Activated naive CD8-positive, alpha-beta T cell treated with anti-CD3 and anti-CD28 coated beads for 36 hours (primary cell): ENCODE data around the gene MOB3C. TPM values are rescaled to one million over a fixed set of nuclear protein-coding genes. Genes with fewer than 3 reads are reported as not detected.

Experiments
- DNase-seq: peaks from one replicate; pipeline ENCODE4 v3.0.0; 2021
- H3K27ac Mint-ChIP-seq: one replicate; pipeline ENCODE4 v1.8.0; 2022; ENCODE audit warnings: mild to moderate bottlenecking, moderate library complexity, mixed read lengths
- H3K27me3 Mint-ChIP-seq: one replicate; pipeline ENCODE4 v1.8.0; 2022; ENCODE audit warnings: mild to moderate bottlenecking, mixed read lengths
- H3K36me3 Mint-ChIP-seq: one replicate; pipeline ENCODE4 v1.8.0; 2021; ENCODE audit warnings: mild to moderate bottlenecking, mixed read lengths
- H3K4me1 Mint-ChIP-seq: one replicate; pipeline ENCODE4 v1.8.0; 2021; ENCODE audit warnings: mixed read lengths
- H3K4me3 Mint-ChIP-seq: one replicate; pipeline ENCODE4 v1.8.0; 2022; ENCODE audit warnings: mild to moderate bottlenecking, moderate library complexity, mixed read lengths
- H3K9me3 Mint-ChIP-seq: one replicate; pipeline ENCODE4 v1.8.0; 2022; ENCODE audit warnings: mixed read lengths
- total RNA-seq, 2 experiments: library from RNA; stranded (reverse); gene quantifications; one replicate each; pipeline ENCODE4 v1.2.3, GENCODE V29; 2021

Gene MOB3C
- total RNA-seq, 2 experiments from 2014 or later, result 8.7 TPM

DNA sequence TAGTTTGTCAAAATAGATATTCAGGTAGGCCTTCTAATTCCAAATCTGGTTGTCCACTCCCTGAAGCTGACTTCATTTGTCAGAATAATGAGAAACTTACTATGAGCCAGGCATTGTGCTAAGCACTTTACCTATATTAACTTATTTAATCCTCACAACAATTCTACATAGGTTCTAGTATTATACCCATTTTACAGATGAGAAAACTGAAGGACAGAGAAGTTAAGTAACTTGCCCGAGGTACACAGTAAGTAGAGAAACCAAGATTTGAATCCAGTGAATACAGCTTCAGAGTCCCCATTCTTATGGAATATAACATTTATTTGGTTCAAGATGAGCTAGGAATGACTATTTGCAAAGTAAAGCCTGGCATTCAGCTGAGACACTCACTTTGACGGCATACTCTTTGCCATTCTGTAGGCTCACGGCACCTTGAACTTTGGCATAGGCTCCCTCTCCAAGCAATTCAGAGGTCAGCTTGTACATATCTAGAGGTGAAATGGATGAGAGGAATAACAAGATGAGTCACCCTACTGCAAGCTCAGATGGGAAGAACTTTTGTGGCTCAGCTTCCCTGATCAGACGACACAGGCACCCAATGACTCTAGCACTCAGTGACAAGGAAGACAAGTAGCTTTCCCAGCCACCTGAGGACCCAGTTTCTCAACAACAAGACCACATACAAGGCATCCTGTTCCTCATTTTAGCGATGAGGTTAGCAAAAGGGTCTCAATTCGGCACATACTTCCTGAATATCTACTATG is 36.3 kb downstream of the MOB3C start:
- Mint-ChIP-seq H3K4me1 (peaks cover 19% of the 10 kb centered on the region), H3K4me3 (no peak overlapping the region), H3K27me3 (no peaks in the 10 kb centered on the region), H3K27ac (no peak overlapping the region), H3K36me3 (peaks cover 27% of the 10 kb centered on the region), H3K9me3 (no peaks in the 10 kb centered on the region)
- DNase-seq, result no peak

- Mint-ChIP-seq H3K9me3 (no peaks in the 10 kb centered on the region), H3K27ac (no peak overlapping the region), H3K27me3 (no peaks in the 10 kb centered on the region), H3K36me3 (peaks cover 17% of the 10 kb centered on the region), H3K4me3 (no peak overlapping the region), H3K4me1 (peaks cover 19% of the 10 kb centered on the region)
- DNase-seq, result no peak
Measured at GRCh38 chr1:46577671-46578070, 38.9 kb downstream of the MOB3C start.

DNA sequence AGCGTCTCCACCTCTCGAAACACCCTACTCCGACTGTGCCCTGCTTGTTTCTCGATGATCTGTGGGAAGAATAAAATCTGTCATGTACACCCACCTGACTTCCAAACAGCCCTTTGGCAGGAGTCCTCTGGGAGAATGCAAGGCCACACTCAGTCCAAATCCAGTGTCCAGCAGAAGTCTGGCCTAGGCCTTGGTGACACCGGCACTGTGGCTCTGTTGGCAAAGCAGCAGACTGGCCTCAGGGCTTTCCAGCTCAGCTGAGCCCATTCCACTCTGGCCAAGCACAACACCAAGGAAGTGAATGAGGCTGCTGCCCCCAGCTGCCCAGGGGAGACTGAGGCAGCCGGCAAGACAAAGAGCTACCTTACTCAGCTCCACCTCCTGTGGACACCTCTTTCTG is 40.0 kb downstream of the MOB3C start:
- Mint-ChIP-seq H3K27me3 (no peaks in the 10 kb centered on the region), H3K4me3 (no peak overlapping the region), H3K27ac (no peak overlapping the region), H3K4me1 (peaks cover 9% of the 10 kb centered on the region), H3K36me3 (peaks cover 11% of the 10 kb centered on the region), H3K9me3 (no peaks in the 10 kb centered on the region)
- no peak for DNase-seq

- no peaks in the 10 kb centered on the region for H3K9me3 Mint-ChIP-seq
- no peak overlapping the region for H3K27ac Mint-ChIP-seq
Measured at GRCh38 chr1:46575778-46576177, 40.8 kb downstream of the MOB3C start.

DNA sequence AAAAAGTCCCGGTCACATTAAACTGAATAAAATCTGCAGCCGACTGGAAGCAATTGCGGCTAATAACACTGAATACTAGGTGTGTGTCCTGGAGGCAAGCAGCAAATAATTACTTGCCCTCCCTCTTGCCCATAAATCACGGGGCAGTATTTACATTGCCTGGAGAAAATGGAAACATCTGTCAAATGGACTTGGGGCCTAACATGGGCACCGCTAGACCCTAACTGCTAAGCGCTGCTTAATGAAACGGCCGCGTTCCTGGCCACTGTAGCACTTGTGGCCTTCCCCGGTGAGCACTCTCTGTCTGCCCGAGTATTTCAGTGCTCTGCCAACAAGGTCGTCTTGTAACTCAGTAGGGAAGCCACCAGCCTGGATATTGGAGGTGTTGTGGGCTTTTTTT is 41.3 kb downstream of the MOB3C start:
- no peaks in the 10 kb centered on the region for H3K27me3 Mint-ChIP-seq
- no peak overlapping the region for H3K4me3 Mint-ChIP-seq
- no peaks in the 10 kb centered on the region for H3K4me1 Mint-ChIP-seq
- H3K9me3 Mint-ChIP-seq, result no peaks in the 10 kb centered on the region
- peaks cover 1% of the 10 kb centered on the region for H3K36me3 Mint-ChIP-seq
- DNase-seq, result no peak
- no peak overlapping the region for H3K27ac Mint-ChIP-seq

More at GRCh38 chr1:46575778-46576177, 40.8 kb downstream of the MOB3C start:
- Mint-ChIP-seq H3K4me1 (peaks cover 4% of the 10 kb centered on the region), H3K4me3 (no peak overlapping the region), H3K27me3 (no peaks in the 10 kb centered on the region), H3K36me3 (peaks cover 6% of the 10 kb centered on the region)
- DNase-seq, result no peak

DNA sequence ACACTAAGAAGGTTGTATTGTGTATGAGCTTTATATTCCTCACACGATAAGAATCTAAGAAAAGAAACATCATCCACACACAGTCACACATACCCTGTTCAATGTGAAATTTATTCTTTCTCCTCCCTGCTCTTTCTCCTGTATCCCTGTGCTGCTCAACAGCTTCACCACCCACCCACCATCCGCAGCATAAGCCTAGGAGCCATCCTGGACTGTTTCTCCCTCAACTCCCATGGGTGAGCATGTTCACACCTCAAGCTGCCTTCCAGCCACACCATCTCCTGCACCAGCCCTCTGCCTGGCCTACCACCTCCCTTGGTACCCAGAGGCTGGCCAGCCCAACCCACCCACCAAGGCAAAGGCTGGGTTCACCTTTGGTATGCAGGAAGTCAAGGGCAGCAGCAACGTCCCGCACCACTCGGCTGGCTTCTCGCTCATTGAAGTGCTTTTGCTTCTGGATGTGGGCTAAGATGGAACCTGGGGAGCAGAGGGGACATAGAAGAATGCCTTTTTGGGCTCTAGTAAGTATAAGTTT is 44.9 kb downstream of the MOB3C start:
- Mint-ChIP-seq H3K4me1 (no peaks in the 10 kb centered on the region), H3K4me3 (no peak overlapping the region), H3K9me3 (no peaks in the 10 kb centered on the region), H3K36me3 (peaks cover 3% of the 10 kb centered on the region), H3K27ac (no peak overlapping the region), H3K27me3 (no peaks in the 10 kb centered on the region)
- DNase-seq, result no peak

GRCh38 chr1:46569884-46570725 is 46.5 kb downstream of the MOB3C start:
- no peaks in the 10 kb centered on the region for H3K9me3 Mint-ChIP-seq
- H3K27ac Mint-ChIP-seq, result no peak overlapping the region
- H3K4me3 Mint-ChIP-seq, result no peak overlapping the region
- H3K4me1 Mint-ChIP-seq, result no peaks in the 10 kb centered on the region
- peaks cover 5% of the 10 kb centered on the region for H3K36me3 Mint-ChIP-seq
- no peak for DNase-seq
- no peaks in the 10 kb centered on the region for H3K27me3 Mint-ChIP-seq

DNA sequence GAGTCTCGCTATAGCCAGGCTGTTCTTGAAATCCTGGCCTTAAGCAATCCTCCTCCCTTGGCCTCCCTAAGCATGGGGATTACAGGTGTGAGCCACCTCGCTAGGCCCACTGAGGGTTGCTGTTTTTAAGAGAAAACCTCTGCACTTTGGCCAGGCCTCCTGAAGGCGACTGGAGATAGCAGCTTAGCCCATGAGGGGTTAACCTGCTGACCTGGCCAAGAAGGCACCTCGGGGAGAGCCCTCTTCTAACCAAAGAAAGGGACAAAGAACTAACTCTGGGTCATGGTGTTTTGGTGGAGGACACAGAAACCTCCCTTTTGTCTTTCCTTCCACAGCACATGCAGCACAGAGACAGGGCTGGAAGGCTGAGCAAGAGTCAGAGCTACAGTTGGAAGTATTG is 47.5 kb downstream of the MOB3C start:
- peaks cover 9% of the 10 kb centered on the region for H3K36me3 Mint-ChIP-seq

DNA sequence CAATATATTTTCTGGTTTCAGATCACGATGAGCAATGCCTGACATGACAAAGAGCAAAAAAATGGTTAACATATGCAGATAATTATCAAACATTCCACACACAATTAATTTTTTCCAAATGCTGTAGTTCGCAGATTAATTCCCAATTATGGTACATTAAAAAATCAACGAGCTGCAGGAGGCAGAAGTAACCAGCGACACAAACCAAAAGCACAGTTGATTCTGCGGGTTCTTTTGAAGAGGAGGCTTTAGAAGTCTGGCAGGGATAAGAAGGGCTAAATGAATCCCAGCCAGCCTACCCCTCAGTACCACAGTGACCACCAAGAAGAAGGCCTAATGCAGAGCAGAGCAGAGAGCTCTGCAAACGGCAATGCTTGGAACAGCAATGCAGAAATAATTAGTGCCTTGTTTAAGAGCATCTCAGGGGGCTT is 48.1 kb downstream of the MOB3C start:
- H3K4me3 Mint-ChIP-seq, result no peak overlapping the region
- no peaks in the 10 kb centered on the region for H3K27me3 Mint-ChIP-seq
- no peak for DNase-seq
- H3K27ac Mint-ChIP-seq, result no peak overlapping the region
- no peaks in the 10 kb centered on the region for H3K4me1 Mint-ChIP-seq
- H3K9me3 Mint-ChIP-seq, result no peaks in the 10 kb centered on the region
- H3K36me3 Mint-ChIP-seq, result peaks cover 9% of the 10 kb centered on the region

More for the DNA sequence above, 47.5 kb downstream of the MOB3C start:
- Mint-ChIP-seq H3K27me3 (no peaks in the 10 kb centered on the region), H3K4me3 (no peak overlapping the region), H3K9me3 (no peaks in the 10 kb centered on the region), H3K27ac (no peak overlapping the region), H3K4me1 (no peaks in the 10 kb centered on the region)
- DNase-seq, result no peak

DNA sequence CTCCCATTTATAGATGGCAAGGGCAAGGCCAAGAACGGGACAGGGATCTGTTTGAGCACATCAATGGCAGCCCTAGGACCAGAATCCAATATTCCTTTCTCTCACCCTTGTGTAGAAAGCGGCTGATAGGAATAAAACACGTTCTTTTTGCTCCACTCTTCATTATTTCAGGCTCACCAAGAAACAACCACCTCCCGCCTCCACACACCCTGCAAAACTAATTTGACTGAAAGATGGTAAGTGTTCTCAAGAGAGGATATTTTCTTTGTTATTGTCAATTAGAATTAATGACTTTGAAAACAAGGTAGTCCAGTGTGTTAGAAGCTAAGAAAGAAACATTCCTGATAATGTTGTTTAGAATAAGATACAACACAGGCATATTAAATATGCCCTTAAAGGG is 53.3 kb downstream of the MOB3C start:
- Mint-ChIP-seq H3K27me3 (no peaks in the 10 kb centered on the region), H3K36me3 (peaks cover 9% of the 10 kb centered on the region)

GRCh38 chr1:46562498-46562897 is 54.1 kb downstream of the MOB3C start:
- peaks cover 6% of the 10 kb centered on the region for H3K36me3 Mint-ChIP-seq
- no peaks in the 10 kb centered on the region for H3K27me3 Mint-ChIP-seq
- H3K27ac Mint-ChIP-seq, result no peak overlapping the region
- H3K9me3 Mint-ChIP-seq, result no peaks in the 10 kb centered on the region
- DNase-seq, result no peak
- no peak overlapping the region for H3K4me3 Mint-ChIP-seq
- no peaks in the 10 kb centered on the region for H3K4me1 Mint-ChIP-seq

More for the DNA sequence above, 53.3 kb downstream of the MOB3C start:
- DNase-seq, result no peak
- no peaks in the 10 kb centered on the region for H3K4me1 Mint-ChIP-seq
- H3K4me3 Mint-ChIP-seq, result no peak overlapping the region
- no peaks in the 10 kb centered on the region for H3K9me3 Mint-ChIP-seq
- no peak overlapping the region for H3K27ac Mint-ChIP-seq

- Mint-ChIP-seq H3K9me3 (no peaks in the 10 kb centered on the region), H3K4me3 (no peak overlapping the region)
Measured at GRCh38 chr1:46558966-46559365, 57.6 kb downstream of the MOB3C start.

DNA sequence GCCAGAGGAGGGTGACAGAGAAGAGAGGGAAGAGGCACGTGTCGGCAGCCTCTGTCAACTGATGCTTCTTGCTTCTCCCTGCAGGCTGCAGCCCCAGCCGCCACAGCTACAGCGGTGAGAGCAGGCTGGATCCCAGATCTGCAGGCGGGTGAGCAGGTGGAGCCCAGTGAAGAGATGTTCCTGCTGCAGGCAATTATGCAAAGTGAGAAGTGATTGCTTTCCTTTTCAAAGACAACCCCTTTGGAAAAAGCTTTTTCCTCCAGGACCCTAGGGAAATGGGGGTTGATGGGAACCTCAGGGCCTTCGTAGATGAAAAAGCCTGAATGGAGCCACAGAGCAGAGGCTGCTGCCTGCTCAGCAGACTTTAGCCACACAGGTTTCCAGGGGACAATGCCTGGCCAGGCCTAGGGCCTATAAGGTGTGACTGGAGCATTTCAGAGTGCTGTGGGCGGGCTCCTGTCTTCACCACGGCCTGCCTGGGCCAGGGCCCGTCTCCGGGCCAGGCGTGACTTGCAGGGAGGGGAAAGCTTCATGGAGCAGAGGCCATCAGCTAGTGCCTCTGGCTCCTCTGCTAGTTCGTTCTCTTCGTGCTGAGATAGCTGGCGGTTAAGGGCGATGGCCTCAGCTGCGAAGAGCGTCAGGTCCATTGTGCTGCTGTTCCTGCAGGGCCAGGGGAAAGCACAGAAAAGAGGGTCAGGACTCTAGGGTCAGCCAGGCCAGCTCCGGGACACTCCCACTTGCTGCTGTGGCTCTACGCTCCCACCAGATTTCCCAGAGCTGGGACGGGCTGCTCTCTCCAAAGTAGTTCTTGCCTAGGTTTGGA is 58.3 kb downstream of the MOB3C start:
- no peak for DNase-seq
- H3K27me3 Mint-ChIP-seq, result no peaks in the 10 kb centered on the region
- no peak overlapping the region for H3K4me3 Mint-ChIP-seq
- no peak overlapping the region for H3K27ac Mint-ChIP-seq
- no peaks in the 10 kb centered on the region for H3K4me1 Mint-ChIP-seq
- H3K36me3 Mint-ChIP-seq, result no peaks in the 10 kb centered on the region
- no peaks in the 10 kb centered on the region for H3K9me3 Mint-ChIP-seq

More at GRCh38 chr1:46558966-46559365, 57.6 kb downstream of the MOB3C start:
- Mint-ChIP-seq H3K27me3 (no peaks in the 10 kb centered on the region), H3K36me3 (no peaks in the 10 kb centered on the region), H3K4me1 (no peaks in the 10 kb centered on the region), H3K27ac (no peak overlapping the region)
- DNase-seq, result no peak
